ENCODE results near the gene SQSTM1. TPM values are rescaled to one million over a fixed set of nuclear protein-coding genes. Genes with fewer than 3 reads are reported as not detected.

SQSTM1 gene
- total RNA-seq, 2 experiments from 2014 or later = 58.5 to 81.1 TPM

GRCh38 chr5:179778591-179778990 is 42.1 kb upstream of the SQSTM1 start:
- Histone ChIP-seq H3K36me3 (ENCODE audit: insufficient read depth, low read length) (peaks cover 53% of the 10 kb centered on the region), H3K27ac (ENCODE audit: low read depth, low read length, poor library complexity, severe bottlenecking) (no peak overlapping the region), H2AFZ (ENCODE audit: low read length) (no peak overlapping the region), H3K4me2 (ENCODE audit: low read length) (no peak overlapping the region), H3K4me1 (ENCODE audit: insufficient read depth, low read length, poor library complexity, severe bottlenecking) (no peaks in the 10 kb centered on the region), H3K9me3 (ENCODE audit: low read length) (no peaks in the 10 kb centered on the region), H4K20me1 (ENCODE audit: insufficient read depth, low read length) (no peaks in the 10 kb centered on the region), H3K79me2 (ENCODE audit: insufficient read depth, low read depth, low read length) (no peaks in the 10 kb centered on the region), H3K9me2 (ENCODE audit: insufficient read depth, low read length) (no peaks in the 10 kb centered on the region), H3K4me3 (ENCODE audit: low read depth, low read length, poor library complexity, severe bottlenecking) (no peak overlapping the region)
- ChIA-PET CTCF (ENCODE audit: unreplicated experiment) (no interaction called here), POLR2A (no interaction called here)
- no peak for TF ChIP-seq EZH2phosphoT487 (IDR thresholded peaks at IDR 0.05; ENCODE audit: borderline replicate concordance, low read depth, low read length)
- TF ChIP-seq, protein P1, sequence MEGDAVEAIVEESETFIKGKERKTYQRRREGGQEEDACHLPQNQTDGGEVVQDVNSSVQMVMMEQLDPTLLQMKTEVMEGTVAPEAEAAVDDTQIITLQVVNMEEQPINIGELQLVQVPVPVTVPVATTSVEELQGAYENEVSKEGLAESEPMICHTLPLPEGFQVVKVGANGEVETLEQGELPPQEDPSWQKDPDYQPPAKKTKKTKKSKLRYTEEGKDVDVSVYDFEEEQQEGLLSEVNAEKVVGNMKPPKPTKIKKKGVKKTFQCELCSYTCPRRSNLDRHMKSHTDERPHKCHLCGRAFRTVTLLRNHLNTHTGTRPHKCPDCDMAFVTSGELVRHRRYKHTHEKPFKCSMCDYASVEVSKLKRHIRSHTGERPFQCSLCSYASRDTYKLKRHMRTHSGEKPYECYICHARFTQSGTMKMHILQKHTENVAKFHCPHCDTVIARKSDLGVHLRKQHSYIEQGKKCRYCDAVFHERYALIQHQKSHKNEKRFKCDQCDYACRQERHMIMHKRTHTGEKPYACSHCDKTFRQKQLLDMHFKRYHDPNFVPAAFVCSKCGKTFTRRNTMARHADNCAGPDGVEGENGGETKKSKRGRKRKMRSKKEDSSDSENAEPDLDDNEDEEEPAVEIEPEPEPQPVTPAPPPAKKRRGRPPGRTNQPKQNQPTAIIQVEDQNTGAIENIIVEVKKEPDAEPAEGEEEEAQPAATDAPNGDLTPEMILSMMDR (conservative IDR thresholded peaks at IDR 0.05; ENCODE audit: low read length) = no peak
- BruUV-seq (replicated peaks) = no TSS peak
- DNase-seq (ENCODE audit: low spot score) = no peak
- intact Hi-C loops (cut with micrococcal nuclease; ENCODE audit: unreplicated experiment) = no loop called here

DNA sequence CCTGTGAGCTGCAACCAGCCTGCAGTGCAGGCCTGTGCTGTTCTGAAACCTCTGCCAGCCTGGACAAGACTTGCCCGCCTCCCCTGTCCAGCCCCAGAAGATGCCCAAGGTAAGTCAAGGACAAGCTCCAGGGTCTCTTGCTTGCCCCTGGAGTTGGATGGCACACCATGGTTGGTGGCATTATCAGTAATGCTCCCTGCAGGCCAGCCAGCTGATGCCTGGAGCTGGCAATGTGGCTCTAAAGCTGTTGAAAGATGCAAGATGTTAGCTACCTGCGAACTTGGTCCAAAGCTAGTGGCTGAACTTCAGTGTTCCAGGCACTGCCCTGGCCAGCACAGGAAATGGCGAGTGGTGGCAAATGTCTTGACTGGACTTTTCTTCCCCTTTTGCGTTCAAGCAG is 40.9 kb upstream of the SQSTM1 start:
- BruUV-seq (replicated peaks) = no TSS peak
- no peaks in the 10 kb centered on the region for H3K9me2 ChIP-seq (ENCODE audit: insufficient read depth, low read length)
- peaks cover 40% of the 10 kb centered on the region for H3K36me3 ChIP-seq (ENCODE audit: insufficient read depth, low read length)
- no peak for DNase-seq (ENCODE audit: low spot score)
- no peak overlapping the region for H3K4me2 ChIP-seq (ENCODE audit: low read length)
- POLR2A ChIA-PET = no interaction called here
- no peak overlapping the region for H3K27ac ChIP-seq (ENCODE audit: low read depth, low read length, poor library complexity, severe bottlenecking)
- no peak overlapping the region for H3K4me3 ChIP-seq (ENCODE audit: low read depth, low read length, poor library complexity, severe bottlenecking)
- H3K9me3 ChIP-seq (ENCODE audit: low read length) = no peaks in the 10 kb centered on the region
- no peaks in the 10 kb centered on the region for H3K4me1 ChIP-seq (ENCODE audit: insufficient read depth, low read length, poor library complexity, severe bottlenecking)
- H3K79me2 ChIP-seq (ENCODE audit: insufficient read depth, low read depth, low read length) = no peaks in the 10 kb centered on the region
- TF ChIP-seq, protein P1 (conservative IDR thresholded peaks at IDR 0.05; ENCODE audit: low read length) = no peak
- no peak for TF ChIP-seq EZH2phosphoT487 (IDR thresholded peaks at IDR 0.05; ENCODE audit: borderline replicate concordance, low read depth, low read length)
- no peak overlapping the region for H2AFZ ChIP-seq (ENCODE audit: low read length)
- intact Hi-C loops (cut with micrococcal nuclease; ENCODE audit: unreplicated experiment) = no loop called here
- no peaks in the 10 kb centered on the region for H4K20me1 ChIP-seq (ENCODE audit: insufficient read depth, low read length)
- CTCF ChIA-PET (ENCODE audit: unreplicated experiment) = no interaction called here

- intact Hi-C loops (cut with micrococcal nuclease; ENCODE audit: unreplicated experiment) = no loop called here
- ChIA-PET POLR2A (no interaction called here), CTCF (ENCODE audit: unreplicated experiment) (no interaction called here)
- peaks cover 35% of the 10 kb centered on the region for H3K36me3 ChIP-seq (ENCODE audit: insufficient read depth, low read length)
- TF ChIP-seq, protein P1 (conservative IDR thresholded peaks at IDR 0.05; ENCODE audit: low read length) = no peak
- no peak for TF ChIP-seq EZH2phosphoT487 (IDR thresholded peaks at IDR 0.05; ENCODE audit: borderline replicate concordance, low read depth, low read length)
- no peaks in the 10 kb centered on the region for H3K4me1 ChIP-seq (ENCODE audit: insufficient read depth, low read length, poor library complexity, severe bottlenecking)
- no peaks in the 10 kb centered on the region for H3K9me2 ChIP-seq (ENCODE audit: insufficient read depth, low read length)
- no peak overlapping the region for H2AFZ ChIP-seq (ENCODE audit: low read length)
- H3K27ac ChIP-seq (ENCODE audit: low read depth, low read length, poor library complexity, severe bottlenecking) = no peak overlapping the region
- no peaks in the 10 kb centered on the region for H3K9me3 ChIP-seq (ENCODE audit: low read length)
- DNase-seq (ENCODE audit: low spot score) = no peak
- no TSS peak for BruUV-seq (replicated peaks)
- H3K4me2 ChIP-seq (ENCODE audit: low read length) = no peak overlapping the region
- no peaks in the 10 kb centered on the region for H3K79me2 ChIP-seq (ENCODE audit: insufficient read depth, low read depth, low read length)
- no peaks in the 10 kb centered on the region for H4K20me1 ChIP-seq (ENCODE audit: insufficient read depth, low read length)
- H3K4me3 ChIP-seq (ENCODE audit: low read depth, low read length, poor library complexity, severe bottlenecking) = no peak overlapping the region
Measured at GRCh38 chr5:179780362-179780761, 40.3 kb upstream of the SQSTM1 start.

Measured in OCI-LY7 (cell line).